SU-DHL-6 (cell line): ENCODE data around the gene ABCA4.

Experiments used
- H2AFZ ChIP-seq: fragments of 200-600 bp; sonication (generic); 2 replicates; pipeline ENCODE4 v1.6.1; 2014; ENCODE audit warnings: low read depth, mild to moderate bottlenecking, moderate library complexity, mixed read lengths, antibody characterized with exemption, low read length; ENCODE audit not compliant: severe bottlenecking
- H3F3A ChIP-seq: fragments of 200-600 bp; shearing (Covaris generic); 2 replicates; pipeline ENCODE4 v1.6.0; 2016; ENCODE audit warnings: antibody characterized with exemption, mild to moderate bottlenecking; ENCODE audit not compliant: insufficient read depth
- H3K27ac ChIP-seq: fragments of 200-600 bp; sonication (generic); 2 replicates; pipeline ENCODE4 v1.5.1; 2016; ENCODE audit warnings: low read depth, mild to moderate bottlenecking, low read length, moderate library complexity, mixed read lengths
- H3K27me3 ChIP-seq: fragments of 200-600 bp; sonication (generic), shearing (Covaris generic); 2 replicates; pipeline ENCODE4 v1.6.0; 2014; ENCODE audit warnings: mild to moderate bottlenecking, low read length
- H3K36me3 ChIP-seq: fragments of 200-600 bp; sonication (generic); 2 replicates; pipeline ENCODE4 v1.6.1; 2014; ENCODE audit warnings: mild to moderate bottlenecking, low read length, mixed read lengths
- H3K4me2 ChIP-seq: fragments of 300-600, 200-600 bp; shearing (Covaris generic), sonication (generic); 2 replicates; pipeline ENCODE4 v1.6.0; 2014; ENCODE audit warnings: low read length, low read depth, mild to moderate bottlenecking; ENCODE audit not compliant: poor library complexity, severe bottlenecking
- H3K4me3 ChIP-seq: fragments of 200-600 bp; sonication (generic); 2 replicates; pipeline ENCODE4 v1.5.1; 2014; ENCODE audit warnings: antibody characterized with exemption, low read length, mild to moderate bottlenecking, mixed read lengths; ENCODE audit not compliant: insufficient read depth, poor library complexity, severe bottlenecking
- H3K79me2 ChIP-seq: fragments of 200-600 bp; sonication (generic); 2 replicates; pipeline ENCODE4 v1.6.1; 2014; ENCODE audit warnings: mild to moderate bottlenecking, low read length, moderate library complexity; ENCODE audit not compliant: insufficient read depth
- H3K9ac ChIP-seq: fragments of 200-600 bp; sonication (generic); 2 replicates; pipeline ENCODE4 v1.7.0; 2014; ENCODE audit warnings: mild to moderate bottlenecking, low read length
- H3K9me2 ChIP-seq: fragments of 200-600 bp; sonication (generic); replicated peaks from 2 replicates; pipeline ENCODE4 v1.6.1; 2014; ENCODE audit warnings: low read length; ENCODE audit not compliant: insufficient read depth
- H3K9me3 ChIP-seq: fragments of 200-600 bp; sonication (generic); 2 replicates; pipeline ENCODE4 v1.6.1; 2014; ENCODE audit warnings: low read length, mixed read lengths; ENCODE audit not compliant: insufficient read depth
- H4K20me1 ChIP-seq: fragments of 200-600 bp; sonication (generic); 2 replicates; pipeline ENCODE4 v1.6.1; 2014; ENCODE audit warnings: low read depth, mild to moderate bottlenecking, antibody characterized with exemption, low read length, moderate library complexity, mixed read lengths
- EZH2phosphoT487 ChIP-seq: fragments of 200-600 bp; sonication (generic), shearing (Covaris generic); conservative IDR thresholded peaks from 2 replicates; pipeline ENCODE4 v1.6.1; 2018; ENCODE audit warnings: mild to moderate bottlenecking, antibody characterized with exemption, low read length, moderate library complexity, mixed read lengths
- TF ChIP-seq, protein P1 (sequence below): fragments of 200-600 bp; sonication (generic); IDR thresholded peaks from one replicate; pipeline ENCODE4 v1.5.1; 2017; ENCODE audit warnings: antibody characterized with exemption, mild to moderate bottlenecking, low read length, moderate library complexity; ENCODE audit not compliant: insufficient read depth, poor library complexity, severe bottlenecking

Gene ABCA4

DNA sequence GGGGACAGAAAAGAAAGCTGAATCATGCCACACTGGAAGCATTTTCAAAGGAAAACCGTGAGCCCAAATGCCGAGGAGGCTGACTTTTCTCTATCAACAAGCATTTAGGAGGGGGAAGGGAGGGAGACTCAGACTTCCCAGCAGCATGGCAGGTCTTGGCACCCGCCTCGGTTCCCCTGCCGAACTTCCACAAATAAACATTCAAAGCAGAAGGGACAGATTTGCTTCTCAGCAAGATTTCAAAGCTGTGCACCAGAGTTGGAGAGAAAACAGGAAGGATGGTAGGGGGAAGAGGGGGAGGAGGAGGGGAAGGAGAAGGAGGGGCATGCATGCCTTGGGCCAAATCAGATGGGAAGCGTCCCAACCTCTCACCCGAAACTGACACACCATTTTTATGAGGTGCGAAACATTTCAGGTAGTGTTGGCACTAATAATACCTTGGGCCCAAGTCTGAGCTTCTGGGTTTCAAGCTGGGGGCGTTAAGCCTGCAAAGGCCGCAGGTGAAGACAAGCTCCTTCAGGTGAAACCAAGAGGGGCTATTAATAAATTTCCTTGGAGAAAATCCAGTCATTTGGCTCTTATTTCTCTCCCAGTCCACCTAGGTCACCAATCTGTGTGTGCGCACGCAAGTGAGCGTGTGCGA is 26.4 kb downstream of the ABCA4 start:
- Histone ChIP-seq H3K79me2 (no peaks in the 10 kb centered on the region), H3K27me3 (no peaks in the 10 kb centered on the region), H3K4me2 (no peak overlapping the region), H3F3A (no peaks in the 10 kb centered on the region), H3K36me3 (no peaks in the 10 kb centered on the region), H4K20me1 (no peaks in the 10 kb centered on the region), H2AFZ (no peak overlapping the region), H3K27ac (no peak overlapping the region), H3K9me2 (no peaks in the 10 kb centered on the region), H3K9me3 (no peaks in the 10 kb centered on the region), H3K9ac (no peak overlapping the region), H3K4me3 (no peak overlapping the region)
- no peak for TF ChIP-seq EZH2phosphoT487
- TF ChIP-seq, protein P1, sequence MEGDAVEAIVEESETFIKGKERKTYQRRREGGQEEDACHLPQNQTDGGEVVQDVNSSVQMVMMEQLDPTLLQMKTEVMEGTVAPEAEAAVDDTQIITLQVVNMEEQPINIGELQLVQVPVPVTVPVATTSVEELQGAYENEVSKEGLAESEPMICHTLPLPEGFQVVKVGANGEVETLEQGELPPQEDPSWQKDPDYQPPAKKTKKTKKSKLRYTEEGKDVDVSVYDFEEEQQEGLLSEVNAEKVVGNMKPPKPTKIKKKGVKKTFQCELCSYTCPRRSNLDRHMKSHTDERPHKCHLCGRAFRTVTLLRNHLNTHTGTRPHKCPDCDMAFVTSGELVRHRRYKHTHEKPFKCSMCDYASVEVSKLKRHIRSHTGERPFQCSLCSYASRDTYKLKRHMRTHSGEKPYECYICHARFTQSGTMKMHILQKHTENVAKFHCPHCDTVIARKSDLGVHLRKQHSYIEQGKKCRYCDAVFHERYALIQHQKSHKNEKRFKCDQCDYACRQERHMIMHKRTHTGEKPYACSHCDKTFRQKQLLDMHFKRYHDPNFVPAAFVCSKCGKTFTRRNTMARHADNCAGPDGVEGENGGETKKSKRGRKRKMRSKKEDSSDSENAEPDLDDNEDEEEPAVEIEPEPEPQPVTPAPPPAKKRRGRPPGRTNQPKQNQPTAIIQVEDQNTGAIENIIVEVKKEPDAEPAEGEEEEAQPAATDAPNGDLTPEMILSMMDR, result no peak

DNA sequence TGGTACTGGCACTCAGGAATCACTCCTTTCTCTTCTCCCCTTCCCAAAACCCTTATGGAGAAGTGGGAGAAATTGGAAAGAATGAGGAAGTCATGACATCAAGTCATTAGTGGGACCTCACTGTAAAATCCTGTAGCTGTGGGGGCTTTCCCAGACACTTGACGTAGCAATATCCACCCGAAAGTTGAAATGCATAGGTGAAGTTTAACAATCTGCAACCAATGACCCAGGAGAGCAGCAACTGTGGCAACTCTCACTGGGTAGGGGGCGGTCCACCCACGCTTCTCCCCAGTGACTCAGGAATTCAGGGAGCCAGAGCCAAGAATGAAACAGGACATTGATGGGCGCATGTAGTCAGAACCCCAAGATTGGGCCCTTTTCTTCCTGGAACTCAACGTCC is 27.0 kb downstream of the ABCA4 start:
- Histone ChIP-seq H2AFZ (no peak overlapping the region), H3K27ac (no peak overlapping the region)

DNA sequence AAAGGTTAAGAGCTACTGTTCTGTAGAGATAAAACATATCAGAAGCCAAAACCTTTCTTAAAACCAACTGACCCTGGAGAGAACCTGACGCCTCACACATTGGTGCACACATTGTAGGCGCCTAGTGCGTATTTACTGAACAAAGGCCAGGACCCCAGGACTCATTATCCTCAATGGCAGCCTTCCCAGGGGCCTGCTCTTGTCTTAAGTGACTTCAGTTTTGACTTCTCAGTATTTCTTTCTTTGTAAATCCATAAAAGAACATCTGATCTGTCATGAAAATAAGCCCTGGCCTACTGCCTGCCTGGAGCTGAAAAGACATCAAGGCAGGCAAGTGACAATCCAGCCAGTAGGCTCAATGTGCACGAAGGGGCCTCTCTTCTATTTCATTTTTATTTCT is 27.6 kb downstream of the ABCA4 start:
- no peaks in the 10 kb centered on the region for H3F3A ChIP-seq
- H3K36me3 ChIP-seq, result no peaks in the 10 kb centered on the region
- no peak overlapping the region for H3K27ac ChIP-seq
- no peaks in the 10 kb centered on the region for H4K20me1 ChIP-seq
- H3K27me3 ChIP-seq, result no peaks in the 10 kb centered on the region
- no peaks in the 10 kb centered on the region for H3K9me3 ChIP-seq
- H3K9me2 ChIP-seq, result no peaks in the 10 kb centered on the region
- no peak overlapping the region for H3K4me3 ChIP-seq
- H3K4me2 ChIP-seq, result no peak overlapping the region
- no peaks in the 10 kb centered on the region for H3K79me2 ChIP-seq
- TF ChIP-seq EZH2phosphoT487, result no peak
- TF ChIP-seq, protein P1, result no peak
- no peak overlapping the region for H2AFZ ChIP-seq
- H3K9ac ChIP-seq, result no peak overlapping the region

More for the DNA sequence above, 27.0 kb downstream of the ABCA4 start:
- no peaks in the 10 kb centered on the region for H3F3A ChIP-seq
- no peaks in the 10 kb centered on the region for H3K79me2 ChIP-seq
- no peaks in the 10 kb centered on the region for H3K9me2 ChIP-seq
- H3K4me3 ChIP-seq, result no peak overlapping the region
- H4K20me1 ChIP-seq, result no peaks in the 10 kb centered on the region
- no peaks in the 10 kb centered on the region for H3K27me3 ChIP-seq
- H3K36me3 ChIP-seq, result no peaks in the 10 kb centered on the region
- H3K9me3 ChIP-seq, result no peaks in the 10 kb centered on the region
- H3K4me2 ChIP-seq, result no peak overlapping the region
- TF ChIP-seq, protein P1, result no peak
- TF ChIP-seq EZH2phosphoT487, result no peak
- H3K9ac ChIP-seq, result no peak overlapping the region
